Tongue (tissue), 2 donors: ENCODE measurements around the gene ARHGAP1. TPM values are rescaled to one million over a fixed set of nuclear protein-coding genes. Genes with fewer than 3 reads are reported as not detected.

Experiments used
- DNase-seq: peaks from one replicate; pipeline ENCODE4 v3.0.0-alpha.2; 2015
- total RNA-seq: library from RNA; depleted of rRNA; stranded (reverse); fragments of >200 nt; gene quantifications from one replicate; pipeline ENCODE4 v1.2.3, GENCODE V29; 2014

Gene ARHGAP1
- total RNA-seq: 23.4 TPM

DNA sequence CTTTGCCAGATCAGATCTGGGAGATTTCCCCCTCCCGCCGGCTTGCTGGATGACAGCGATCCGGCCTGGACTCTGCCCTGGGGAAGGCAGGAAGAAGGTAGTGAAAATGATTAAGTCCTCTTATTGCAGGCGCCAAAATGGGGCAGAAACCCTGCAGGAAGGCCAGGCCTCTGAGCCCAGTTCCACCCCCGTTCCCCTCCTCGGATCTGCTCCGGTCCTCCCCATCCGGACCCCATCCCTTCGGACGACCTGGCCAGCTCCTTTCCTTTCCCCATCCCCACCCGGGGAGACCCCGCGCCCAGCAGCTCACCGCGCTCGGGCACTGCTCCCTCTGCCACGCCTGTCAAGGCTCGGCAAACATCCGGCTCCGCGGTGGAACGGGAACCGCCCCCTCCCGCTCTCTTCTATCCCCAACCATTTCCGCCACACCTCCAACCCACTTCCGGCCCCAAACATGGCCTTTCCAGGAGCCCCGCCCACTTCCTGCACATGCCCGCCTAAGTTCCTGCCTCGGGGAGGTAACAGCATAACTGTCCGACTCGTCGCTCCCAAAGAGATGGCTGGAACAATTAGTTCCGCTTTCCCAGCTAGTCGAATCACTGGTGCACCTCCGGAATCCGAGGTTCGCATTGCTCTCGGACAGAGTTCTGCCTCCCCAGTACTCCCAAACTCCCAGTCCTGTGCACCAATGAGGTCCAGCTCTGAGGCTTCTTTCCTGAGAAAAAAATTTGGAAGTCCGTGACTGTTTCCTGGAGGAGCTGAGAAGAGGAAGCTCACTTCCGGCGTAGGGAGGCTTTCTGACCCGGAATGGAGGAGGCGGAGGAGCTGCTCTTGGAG is at the start of gene ARHGAP1, which contains the start of gene ZNF408:
ARHGAP1 (minus strand) TSS at position 379 of the 837 bp plus-strand sequence. CDS start 4,512 bp downstream, outside the sequence.
ZNF408 (plus strand) TSS at position 791 of the 837 bp plus-strand sequence; CDS start at position 808, 17 bp downstream.
- peak; percentile 100 for DNase-seq

DNA sequence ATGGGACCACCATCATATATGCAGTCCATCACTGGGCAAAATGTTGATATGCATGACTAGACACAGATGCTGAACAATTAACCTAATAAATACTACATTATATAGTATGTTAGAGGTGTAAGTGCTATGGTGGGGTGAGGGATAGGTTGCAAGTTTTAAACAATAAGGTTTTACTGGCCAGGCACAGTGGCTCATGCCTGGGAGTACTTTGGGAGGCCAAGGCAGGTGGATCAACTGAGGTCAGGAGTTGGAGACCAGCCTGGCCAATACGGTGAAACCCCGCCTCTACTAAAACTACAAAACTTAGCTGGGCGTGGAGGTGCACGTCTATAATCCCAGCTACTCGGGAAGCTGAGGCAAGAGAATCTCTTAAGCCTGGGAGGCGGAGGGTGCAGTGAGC is 46.7 kb upstream of the ARHGAP1 start:
- DNase-seq: no peak

DNA sequence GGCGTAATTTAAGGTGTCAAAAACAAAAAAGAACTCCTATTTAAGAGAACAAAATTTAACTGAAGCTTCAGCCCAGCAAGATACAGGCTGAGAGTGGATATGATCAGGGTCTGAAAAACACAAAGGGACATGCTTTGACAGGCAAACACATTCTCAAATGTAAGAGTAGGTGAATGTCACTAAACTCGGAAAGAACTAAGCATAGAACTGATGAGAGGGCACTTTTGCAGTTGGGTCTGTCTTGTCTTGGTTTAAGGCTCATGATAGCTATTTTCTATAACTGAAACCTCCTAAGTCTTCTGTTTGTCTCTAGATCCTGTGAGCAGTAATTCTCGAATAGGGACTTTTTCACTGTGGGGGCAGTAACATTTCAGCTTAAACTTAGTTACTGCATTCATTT is 45.6 kb upstream of the ARHGAP1 start:
- DNase-seq: no peak

DNA sequence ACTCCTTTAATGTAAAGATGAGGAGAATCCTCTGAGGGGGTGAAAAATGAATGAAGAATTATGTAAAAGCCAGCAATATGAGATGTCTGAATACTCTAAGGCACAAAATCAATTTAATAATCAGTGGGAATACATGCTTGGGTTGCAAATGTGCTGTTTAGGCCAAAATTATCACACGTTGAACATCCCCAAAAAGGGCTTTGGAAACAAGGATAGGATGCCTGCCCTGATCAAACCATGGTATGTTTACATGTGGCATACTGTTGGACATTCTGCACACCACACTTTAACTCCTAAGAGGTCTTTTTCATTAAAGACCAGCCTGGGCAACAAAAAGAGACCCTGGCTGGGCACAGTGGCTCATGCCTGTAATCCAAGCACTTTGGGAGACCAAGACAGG is 44.9 kb upstream of the ARHGAP1 start:
- no peak for DNase-seq

DNA sequence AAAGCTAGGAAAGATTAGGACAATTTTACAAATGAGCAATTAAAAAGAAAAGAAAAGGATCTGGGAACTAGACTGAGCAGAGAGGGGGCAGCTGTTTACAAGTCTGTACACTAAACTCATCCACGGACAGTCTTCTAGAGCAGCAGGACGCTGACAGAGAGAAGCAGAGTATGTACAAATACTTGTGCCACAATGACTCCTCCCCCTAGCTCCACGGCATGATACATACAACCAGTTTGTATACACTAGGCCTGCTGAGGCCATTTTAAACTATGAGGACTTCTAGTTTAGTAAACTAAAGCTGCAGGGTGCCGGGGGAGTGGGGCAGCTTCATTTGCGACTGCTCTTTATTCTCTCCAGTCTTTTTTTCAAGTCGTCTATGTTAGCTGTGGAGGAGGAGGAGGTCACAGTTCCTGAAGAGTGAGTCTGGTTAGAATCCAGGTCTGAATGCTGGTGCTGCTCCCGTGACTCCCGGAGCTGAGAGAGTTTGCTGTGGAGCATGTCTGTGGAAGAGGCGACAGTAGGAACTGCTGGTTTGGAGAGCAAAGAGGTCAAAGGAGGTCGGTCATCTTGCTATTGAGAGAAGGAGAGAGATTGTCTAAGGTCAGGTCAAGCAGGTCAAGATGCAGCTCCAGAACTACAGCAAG is 43.4 kb upstream of the ARHGAP1 start:
- DNase-seq: no peak

DNA sequence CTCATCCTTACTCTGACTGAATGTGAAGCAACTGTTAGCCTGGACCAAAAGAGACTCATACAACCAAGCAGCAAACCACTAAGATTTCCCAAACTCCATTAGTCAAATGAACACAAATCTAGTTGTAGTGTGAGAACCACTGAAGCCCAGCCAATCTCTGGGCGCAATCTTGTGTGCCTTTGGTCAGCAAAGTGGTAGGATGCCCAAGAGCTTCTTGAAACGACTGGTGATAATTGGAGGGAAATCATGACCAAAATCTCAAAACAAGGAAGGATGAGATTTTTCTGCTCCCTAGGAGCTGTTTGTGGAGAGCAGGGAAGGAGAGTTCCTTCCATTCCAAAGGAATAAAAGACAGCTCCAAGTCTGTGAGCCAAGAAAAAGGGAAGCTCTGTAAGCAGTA is 42.6 kb upstream of the ARHGAP1 start:
- no peak for DNase-seq

DNA sequence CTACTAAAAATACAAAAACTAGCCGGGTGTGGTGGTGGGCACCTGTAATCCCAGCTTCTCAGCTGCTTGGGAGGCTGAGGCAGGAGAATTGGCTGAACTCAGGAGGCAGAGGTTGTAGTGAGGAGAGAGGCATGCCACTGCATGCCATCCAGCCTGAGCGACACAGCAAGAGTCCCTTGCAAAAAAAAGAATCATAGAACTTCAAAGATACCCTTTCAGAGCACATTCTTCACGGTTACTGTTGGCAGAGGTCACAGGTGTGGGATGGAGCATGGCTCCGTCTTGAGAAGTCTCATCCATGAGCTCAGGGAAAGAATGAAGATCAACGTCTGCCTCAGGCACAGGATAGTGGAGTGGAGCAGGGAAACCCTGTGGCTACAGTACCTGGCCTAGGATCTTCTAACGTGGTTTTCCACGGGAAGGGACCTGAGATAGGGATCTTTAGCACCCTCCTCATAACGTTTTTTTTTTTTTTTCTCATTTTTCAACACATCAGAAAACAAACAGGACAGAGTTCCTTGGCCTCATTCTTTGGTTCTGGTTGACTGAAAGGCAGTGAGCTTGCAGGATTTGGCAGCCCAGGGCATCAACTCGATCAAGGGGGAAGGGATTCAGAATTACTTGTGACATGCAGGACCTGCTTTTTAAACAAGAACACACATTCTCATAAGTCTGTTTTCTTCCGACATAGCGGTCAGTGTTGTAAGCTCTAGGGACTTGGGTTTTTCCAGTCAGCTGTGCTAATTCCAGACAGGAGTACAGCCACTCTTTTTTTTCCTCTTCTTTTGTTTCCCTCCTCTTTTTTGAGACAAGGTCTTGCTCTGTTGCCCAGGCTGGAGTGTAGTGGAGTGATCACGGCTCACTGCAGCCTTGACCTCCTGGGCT is 41.4 kb upstream of the ARHGAP1 start:
- no peak for DNase-seq

DNA sequence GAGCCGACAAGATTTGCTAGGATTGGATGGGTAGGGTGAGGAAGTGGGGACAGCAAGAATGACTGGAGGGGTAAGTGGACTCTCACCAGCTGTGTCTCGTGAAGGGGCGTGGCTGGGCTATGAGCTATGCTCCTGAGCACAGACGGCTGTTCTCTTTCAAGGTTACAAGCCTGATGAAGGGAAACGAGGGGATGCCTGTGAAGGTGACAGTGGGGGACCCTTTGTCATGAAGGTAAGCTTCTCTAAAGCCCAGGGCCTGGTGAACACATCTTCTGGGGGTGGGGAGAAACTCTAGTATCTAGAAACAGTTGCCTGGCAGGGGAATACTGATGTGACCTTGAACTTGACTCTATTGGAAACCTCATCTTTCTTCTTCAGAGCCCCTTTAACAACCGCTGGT is 38.5 kb upstream of the ARHGAP1 start:
- no peak for DNase-seq

DNA sequence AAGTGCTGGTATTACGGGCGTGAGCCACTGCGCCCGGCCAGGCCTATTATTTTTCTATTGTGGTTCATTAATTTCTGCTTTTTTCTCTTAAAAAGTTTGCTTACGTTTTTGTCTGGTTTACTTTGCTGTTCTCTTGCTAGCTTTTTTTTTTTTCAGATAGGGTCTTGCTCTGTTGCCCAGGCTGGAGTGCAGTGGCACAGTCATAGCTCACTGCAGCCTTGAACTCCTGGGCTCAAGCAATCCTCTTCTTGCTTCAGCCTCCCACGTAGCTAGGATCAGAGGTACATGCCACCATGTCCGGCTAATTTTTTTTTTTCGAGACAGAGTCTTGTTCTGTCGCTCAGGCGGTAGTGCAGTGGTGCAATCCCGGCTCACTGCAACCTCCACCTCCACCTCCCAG is 37.3 kb upstream of the ARHGAP1 start:
- no peak for DNase-seq

DNA sequence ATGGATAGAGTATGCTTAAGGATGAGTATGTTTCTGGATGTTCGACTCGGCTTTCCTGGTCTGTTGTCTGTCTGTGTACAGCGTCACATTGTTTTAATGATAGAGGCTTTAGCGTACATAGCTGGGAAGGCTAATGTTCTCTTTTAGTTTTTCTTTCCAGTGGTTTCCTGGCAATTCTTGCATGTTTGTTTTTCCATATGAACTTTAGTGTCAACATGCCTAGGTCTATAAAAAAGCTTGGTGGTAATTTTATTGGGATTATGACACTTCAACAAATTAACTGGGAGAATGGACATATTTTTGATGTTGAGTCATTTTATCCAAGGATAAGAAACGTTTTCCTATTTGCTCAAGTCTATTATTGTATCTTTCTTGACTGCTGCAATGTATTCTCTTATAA is 36.2 kb upstream of the ARHGAP1 start:
- no peak for DNase-seq

DNA sequence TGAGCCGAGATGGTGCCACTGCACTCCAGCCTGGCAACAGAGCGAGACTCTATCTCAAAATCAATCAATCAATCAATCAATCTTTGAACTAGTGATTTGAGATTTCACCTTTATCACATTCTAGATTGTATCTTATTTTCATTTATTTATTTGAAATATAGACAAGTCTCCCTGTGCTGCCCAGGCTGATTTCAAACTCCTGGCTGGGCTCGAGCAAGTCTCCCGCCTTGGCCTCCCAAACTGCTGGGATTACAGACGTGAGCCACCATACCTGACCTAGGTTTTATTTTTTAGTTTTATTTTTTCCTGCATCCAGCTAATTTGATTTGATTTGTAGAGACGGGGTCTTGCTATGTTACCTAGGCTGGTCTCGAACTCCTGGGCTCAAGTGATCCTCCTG is 35.7 kb upstream of the ARHGAP1 start:
- DNase-seq: no peak

DNA sequence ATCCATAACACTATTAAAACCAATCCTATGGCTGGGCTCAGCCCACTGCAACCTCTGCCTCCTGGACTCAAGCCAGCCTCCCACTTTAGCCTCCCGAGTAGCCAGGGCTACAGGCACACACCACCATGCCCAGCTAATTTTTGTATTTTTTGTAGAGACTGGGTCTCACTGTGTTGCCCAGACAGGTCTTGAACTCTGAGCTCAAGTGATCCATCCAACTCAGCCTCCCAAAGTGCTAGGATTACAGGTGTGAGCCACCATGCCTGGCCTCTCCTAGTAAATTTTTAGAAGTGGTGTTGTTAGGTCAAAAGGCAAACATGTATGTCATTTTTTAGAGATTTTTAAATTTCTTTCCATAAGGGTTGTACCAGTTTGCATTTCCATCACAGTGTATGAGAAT is 32.8 kb upstream of the ARHGAP1 start:
- no peak for DNase-seq

DNA sequence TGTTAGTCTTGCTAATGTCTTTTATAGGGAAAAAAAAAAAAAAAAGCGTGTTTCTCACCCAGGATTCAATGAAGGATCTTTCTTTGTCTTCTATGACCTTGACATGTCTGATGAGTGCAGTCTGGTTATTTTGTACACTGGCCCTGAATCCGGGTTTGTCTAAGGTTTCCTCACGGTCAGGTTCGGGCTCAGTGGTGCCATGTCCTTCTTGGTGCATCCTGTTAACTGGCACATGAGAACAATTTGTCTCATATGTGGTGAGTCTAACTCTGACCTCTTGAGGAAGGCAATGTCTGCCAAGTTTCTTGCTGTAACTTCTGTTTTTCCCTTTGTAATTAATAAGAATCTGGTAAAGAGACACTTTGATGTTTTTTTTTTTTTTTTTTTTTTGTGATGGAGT is 31.1 kb upstream of the ARHGAP1 start:
- no peak for DNase-seq

DNA sequence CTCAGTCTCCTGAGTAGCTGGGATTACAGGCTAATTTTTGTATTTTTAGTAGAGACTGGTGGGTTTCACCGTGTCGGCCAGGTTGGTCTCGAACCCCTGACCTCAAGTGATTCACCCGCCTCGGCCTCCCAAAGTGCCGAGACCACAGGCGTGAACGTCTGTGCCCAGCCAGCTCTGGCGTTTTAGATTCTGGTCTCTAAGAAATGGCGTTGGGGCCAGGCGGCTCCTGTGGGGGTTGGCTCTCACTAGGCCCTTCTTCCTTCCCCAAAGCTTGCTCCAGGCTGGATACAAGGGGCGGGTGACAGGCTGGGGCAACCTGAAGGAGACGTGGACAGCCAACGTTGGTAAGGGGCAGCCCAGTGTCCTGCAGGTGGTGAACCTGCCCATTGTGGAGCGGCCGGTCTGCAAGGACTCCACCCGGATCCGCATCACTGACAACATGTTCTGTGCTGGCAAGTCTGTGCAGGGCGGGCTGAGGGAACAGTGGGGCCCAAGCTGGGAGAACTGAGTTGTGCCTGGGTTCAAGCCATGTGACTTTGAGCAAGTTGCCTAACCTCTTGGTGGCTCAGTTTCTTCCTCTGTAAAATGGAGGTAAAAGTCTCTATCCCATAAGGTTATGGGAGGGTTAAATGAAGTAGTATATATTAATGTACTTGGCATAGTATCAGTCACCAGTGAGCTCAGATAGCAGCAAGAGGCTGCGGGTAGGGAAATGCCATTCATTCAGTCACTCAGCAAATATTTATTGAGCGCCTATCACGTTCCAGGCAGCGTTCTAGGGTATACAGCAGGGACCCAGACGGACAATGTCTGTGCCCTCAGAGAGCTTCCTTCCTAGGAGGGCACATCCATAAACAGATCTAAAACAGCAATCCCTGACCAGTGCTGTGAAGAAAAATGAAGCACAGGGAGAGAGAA is 28.9 kb upstream of the ARHGAP1 start:
- DNase-seq: no peak

DNA sequence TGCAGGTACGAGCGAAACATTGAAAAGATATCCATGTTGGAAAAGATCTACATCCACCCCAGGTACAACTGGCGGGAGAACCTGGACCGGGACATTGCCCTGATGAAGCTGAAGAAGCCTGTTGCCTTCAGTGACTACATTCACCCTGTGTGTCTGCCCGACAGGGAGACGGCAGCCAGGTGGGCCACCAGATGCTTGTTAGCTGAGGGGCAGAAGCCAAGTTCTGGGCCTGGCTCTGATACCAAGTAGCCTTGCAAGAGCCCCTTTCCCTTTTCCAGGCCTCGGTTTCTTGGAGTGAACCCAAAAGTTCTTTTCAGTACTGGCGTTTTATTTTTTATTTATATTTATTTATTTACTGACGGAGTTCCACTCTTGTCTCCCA is 28.2 kb upstream of the ARHGAP1 start:
- no peak for DNase-seq

DNA sequence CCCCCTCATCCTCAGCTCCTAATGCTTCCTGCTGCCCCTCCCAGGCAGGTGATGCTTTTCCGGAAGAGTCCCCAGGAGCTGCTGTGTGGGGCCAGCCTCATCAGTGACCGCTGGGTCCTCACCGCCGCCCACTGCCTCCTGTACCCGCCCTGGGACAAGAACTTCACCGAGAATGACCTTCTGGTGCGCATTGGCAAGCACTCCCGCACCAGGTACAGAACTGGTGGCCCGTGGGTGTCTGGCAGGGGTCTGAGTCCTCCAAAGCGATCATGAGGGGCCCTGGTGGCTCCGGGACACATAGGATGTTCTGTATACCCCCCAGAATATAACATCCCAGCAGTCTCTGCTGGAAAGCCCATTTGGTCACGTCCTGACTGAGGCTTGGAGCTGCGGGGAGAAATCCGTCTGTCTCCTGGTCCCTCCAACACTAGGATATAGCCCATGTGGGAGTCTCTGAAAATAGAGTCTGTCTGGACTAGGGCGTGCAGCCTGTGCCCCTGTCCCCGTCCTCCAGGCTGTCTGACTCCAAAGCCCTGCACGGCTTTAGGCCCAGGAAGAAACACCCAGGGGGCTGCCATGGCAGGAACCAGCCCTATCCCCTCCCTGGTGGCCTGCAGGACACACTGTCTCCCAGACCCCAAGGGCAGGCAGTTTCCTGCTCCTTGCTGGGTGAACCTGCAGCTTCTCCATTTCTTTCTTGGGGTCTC is 27.7 kb upstream of the ARHGAP1 start:
- DNase-seq: no peak

DNA sequence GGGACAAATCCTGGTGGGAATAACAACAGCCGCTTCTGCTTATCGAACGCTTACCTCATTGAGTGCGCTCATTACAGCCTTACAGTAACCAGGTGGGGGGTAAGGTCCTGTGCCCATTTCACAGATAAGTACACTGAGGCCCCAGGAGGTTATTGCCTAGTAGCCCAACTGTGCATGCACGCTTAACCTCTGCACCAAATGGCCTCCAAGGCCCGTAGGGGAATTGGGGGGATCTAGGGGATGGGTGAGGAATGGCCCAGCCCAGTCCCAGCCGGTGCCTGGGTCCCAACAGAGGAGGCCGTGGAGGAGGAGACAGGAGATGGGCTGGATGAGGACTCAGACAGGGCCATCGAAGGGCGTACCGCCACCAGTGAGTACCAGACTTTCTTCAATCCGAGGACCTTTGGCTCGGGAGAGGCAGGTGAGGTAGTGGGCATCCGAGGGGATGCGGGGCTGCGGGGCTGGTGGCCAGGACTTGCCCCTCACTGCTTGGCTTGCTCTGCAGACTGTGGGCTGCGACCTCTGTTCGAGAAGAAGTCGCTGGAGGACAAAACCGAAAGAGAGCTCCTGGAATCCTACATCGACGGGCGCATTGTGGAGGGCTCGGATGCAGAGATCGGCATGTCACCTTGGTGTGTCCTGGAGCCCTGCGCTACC is 25.9 kb upstream of the ARHGAP1 start:
- DNase-seq: no peak

DNA sequence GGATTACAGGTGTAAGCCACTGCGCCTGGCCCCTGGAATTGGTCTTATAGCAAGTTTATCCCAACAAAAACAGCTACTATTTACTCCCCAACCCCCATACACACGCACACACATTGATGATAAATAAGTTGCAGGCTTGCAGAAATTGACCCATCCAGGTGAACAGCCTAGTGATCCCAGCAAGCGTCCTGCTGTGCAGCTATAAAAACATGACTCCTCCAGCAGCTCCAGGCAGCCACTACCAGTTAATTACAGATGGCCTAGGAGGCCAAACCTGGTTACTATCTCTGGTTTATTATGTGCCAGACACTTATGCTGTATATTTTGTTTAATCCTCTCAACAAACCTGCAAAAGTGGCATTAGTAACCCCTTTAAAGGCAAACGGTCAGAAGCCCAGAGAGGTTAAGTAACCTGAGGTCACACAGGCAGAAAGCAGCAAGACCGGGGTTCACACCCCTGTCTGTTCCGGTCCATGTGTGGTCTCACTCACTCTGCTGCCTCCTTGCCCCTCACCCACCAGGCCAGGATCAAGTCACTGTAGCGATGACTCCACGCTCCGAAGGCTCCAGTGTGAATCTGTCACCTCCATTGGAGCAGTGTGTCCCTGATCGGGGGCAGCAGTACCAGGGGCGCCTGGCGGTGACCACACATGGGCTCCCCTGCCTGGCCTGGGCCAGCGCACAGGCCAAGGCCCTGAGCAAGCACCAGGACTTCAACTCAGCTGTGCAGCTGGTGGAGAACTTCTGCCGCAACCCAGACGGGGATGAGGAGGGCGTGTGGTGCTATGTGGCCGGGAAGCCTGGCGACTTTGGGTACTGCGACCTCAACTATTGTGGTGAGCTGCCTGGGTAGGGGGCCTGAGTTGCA is 25.2 kb upstream of the ARHGAP1 start:
- no peak for DNase-seq

DNA sequence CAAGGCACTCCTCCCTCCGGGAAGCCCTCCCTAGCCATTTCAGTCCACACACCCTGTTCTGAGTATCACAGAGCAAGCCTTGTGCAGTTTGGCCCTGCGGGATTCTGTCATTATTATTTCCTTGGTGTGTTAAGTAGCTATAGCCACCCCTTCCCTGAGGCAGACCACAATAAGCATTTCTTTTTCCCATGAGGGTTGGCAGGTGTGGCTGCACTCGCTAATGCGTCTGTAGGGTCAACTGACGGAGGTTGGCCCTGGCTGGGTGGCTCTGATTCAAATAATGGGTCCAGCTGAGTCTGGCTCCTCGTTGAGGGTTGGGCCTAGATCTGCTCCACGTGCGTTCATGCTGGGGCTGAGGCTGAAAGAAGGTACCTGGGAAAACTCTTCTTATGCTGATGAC is 23.7 kb upstream of the ARHGAP1 start:
- DNase-seq: no peak

DNA sequence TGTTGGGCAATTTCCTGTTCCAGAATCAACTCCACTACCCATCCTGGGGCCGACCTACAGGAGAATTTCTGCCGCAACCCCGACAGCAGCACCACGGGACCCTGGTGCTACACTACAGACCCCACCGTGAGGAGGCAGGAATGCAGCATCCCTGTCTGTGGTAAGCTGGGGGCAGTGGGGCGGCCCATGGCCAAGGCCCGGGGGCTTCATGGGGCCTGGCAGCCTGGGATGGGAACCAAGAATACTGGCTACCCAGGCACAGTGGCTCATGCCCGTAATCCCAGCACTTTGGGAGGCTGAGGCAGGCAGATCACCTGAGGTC is 22.9 kb upstream of the ARHGAP1 start:
- no peak for DNase-seq
